Activated effector memory CD4-positive, alpha-beta T cell treated with Interleukin-2 at 50 U/mL for 16 hours (primary cell): ENCODE measurements around the gene AGFG2.

Experiments
- DNase-seq: peaks from one replicate; pipeline ENCODE4 v3.0.0-alpha.2; 2020

The AGFG2 gene

DNA sequence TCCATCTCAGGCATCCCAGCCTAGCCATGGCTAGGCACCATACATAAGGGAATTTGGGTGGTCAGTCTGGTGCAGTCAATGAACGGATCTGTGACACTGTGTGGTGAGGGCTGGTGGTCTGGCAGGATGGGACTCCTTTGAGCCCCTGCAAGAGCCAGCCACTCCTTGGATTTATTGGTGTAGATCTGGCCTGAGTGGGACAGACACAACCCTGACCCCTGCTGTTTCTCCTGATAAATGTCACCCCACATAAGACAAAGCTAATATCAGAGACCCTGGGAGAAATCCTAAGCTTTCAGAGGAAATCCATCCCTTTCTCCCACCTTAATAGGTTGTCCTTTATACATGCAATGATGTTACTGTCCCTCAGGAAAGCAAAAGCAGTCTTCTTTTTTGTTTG, 49.4 kb downstream of the AGFG2 start:
- DNase-seq, result no peak

DNA sequence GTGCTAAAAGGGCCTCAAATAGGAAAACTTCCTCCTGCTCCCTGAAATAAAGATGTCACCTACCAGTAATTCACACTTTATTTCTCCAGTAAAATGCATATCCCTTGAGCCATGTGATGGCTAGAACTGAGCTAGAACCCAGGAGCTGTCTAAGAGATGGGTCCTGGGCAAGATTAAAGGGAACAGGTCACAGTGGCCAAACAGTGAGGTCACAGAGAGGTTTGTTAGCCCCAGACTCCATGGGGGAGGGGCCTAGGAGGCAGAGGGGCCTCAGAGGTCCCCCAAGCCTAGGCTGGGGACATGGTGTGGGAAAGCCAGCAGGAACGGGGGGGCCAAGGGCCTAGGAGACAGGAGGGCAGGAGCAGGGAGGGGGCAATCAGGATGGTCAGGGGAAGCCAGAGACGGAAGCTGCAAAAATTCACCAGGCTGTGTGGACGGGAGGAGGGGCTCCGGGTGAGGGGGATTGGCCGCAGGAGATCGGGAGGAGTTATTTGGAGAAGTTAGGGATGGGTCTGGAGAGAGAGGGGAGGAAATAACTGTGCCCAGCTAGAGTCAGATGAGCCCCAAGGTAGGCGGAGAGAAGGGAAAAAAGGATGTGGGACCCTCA, 50.4 kb downstream of the AGFG2 start:
- no peak for DNase-seq

- DNase-seq, result no peak
These were observed 51.2 kb downstream of the AGFG2 start for GRCh38 chr7:100590077-100590737.

DNA sequence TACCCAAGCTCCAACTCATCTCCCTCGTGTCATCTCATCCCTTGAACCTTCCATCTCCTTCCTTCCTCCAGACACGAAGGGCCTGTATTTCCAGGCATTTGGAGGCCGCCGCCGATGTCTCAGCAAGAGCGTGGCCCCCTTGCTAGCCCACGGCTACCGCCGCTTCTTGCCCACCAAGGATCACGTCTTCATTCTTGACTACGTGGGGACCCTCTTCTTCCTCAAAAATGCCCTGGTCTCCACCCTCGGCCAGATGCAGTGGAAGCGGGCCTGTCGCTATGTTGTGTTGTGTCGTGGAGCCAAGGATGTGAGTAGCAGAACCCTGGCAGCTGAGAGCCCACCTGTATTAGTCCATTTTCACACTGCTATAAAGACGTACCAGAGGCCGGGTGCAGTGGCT, 52.6 kb downstream of the AGFG2 start:
- DNase-seq, result no peak

DNA sequence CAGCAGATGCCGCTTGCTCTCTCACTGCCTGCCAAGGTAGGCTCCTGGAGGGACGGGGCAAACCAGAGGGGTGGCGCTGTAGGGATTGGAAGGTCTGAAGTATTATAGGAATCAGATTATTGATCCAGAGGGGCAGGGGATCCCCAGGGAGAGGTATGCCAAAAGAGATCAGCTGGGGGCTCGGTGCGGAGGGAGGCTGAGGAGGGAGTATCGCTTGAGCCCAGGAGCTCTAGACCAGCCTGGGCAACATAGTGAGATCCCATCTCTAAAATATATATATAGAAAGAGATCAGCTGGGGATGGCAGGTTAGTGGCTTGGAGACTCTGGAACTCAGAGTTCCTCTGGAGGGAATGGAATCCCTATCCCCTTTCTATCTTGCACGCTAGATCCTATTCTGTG, 56.2 kb downstream of the AGFG2 start:
- no peak for DNase-seq

GRCh38 chr7:100598425-100598824, 59.4 kb downstream of the AGFG2 start:
- no peak for DNase-seq

- DNase-seq, result no peak
These were observed 61.1 kb downstream of the AGFG2 start for GRCh38 chr7:100599911-100600729.

GRCh38 chr7:100600730-100601038, 61.7 kb downstream of the AGFG2 start:
- DNase-seq, result no peak

DNA sequence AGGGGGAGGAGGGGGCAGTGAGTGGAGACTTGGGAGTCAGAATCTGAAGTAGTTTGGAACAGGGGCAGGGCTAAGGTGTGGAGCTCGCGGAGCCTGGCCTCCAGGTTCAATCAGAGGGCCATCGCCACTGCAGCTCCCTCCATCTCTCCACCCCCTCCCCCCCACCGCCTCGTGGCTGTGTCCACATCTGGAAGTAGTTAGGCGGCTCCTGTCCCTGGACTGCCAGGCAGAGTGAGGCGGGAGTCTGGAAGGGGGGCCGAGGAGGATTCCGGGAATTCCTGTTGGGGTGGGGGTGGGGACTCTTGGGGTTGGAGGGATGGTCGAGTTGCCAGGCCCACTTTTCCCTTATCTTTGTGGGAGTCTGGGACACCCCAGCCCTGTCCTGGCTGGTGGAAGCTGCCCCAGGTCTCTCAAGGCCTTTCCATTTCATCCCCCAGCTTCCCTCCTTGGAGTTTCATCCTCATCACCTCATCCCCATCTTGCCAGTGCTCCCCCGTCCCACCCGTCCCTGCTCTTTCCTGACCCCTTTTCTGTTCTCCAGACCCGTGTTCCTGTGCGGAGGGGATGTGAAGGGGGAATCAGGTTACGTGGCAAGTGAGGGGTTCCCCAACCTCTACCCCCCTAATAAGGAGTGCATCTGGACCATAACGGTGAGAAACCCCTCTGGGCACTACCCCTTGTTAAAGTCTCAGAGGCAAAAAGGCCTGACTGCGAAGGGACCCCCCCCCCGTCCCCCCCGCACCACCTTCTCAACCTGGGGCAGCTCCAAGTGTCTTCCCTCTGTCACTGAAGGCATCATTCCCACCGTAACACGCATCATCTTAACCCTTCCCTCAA, 64.1 kb downstream of the AGFG2 start:
- DNase-seq, result no peak

- DNase-seq, result no peak
These were observed 64.7 kb downstream of the AGFG2 start for GRCh38 chr7:100603726-100604027.

DNA sequence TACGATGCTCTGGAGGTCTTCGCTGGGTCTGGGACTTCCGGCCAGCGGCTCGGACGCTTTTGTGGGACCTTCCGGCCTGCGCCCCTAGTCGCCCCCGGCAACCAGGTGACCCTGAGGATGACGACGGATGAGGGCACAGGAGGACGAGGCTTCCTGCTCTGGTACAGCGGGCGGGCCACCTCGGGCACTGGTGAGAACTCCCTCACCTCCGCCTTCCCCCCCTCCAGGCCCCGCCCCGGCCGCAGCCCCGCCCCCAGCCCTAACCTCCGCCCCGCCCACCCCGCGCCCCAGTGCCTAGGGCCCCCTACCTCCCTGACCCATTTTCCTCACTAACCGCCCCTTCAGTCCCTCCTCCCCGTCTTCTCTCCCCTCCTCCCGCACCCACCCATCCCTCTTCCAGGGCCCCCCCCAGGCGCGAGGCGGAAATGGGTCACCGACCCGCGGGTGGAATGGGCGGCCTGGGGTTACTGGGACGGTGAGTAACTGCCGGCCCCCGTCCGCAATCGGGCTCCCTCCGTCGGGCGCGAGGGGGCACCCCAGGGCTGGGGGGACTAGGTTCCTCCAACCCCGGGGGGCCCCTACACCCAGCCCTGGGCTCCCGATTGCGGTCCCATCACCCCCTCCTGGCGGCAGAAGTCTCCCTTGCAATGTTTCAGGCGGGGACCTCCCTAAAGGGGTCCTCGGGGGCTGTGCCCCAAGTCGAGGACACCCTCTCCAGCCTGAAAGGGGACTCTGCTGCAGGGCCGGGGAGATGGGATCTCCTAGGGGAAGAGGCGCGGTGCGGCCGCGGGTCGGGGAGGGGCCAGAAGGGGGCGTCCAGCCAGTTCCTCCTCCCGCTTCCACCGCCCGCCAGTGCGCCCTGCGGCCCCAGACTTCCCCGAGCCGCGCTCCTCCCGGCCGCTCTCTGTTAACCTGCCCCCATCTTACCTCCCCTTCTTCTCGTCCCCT, 65.3 kb downstream of the AGFG2 start:
- DNase-seq, result peak; percentile 67

GRCh38 chr7:100604976-100605911, 66.2 kb downstream of the AGFG2 start:
- DNase-seq, result peak; percentile 27

DNA sequence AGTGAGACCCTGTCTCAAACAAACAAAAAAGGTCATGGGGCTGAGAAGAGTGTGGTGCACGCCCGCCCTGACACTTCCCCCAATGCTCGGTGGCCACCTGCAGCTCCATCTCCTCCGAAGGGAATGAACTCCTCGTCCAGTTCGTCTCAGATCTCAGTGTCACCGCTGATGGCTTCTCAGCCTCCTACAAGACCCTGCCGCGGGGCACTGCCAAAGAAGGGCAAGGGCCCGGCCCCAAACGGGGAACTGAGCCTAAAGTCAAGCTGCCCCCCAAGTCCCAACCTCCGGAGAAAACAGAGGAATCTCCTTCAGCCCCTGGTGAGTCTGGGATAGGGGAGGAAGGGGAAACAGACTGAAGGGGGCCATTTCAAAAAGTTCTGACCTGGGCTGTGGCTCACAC, 67.3 kb downstream of the AGFG2 start:
- DNase-seq, result no peak

DNA sequence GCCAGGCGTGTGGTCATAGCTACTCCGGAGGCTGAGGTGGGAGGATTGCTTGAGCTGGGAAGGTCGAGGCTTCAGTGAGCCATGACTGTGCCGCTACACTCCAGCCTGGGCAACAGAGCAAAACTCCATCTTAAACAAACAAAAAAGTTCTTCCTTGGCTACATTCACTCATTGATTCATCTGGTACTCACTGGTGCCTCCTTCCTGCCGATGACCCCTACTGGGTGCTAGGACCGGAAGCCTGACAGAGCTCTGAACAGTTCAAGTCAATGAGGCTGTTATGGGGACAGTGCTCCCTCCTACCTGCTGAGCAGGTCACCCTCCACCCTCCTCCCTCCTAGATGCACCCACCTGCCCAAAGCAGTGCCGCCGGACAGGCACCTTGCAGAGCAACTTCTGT, 68.1 kb downstream of the AGFG2 start:
- DNase-seq, result no peak

GRCh38 chr7:100609958-100610357, 71.0 kb downstream of the AGFG2 start:
- DNase-seq, result no peak

GRCh38 chr7:100611983-100612729, 73.2 kb downstream of the AGFG2 start, which contains the start of gene MOSPD3:
Gene MOSPD3 (plus strand): TSS chr7:100612540. CDS start chr7:100612792, 252 bp downstream.
- DNase-seq, result peak; percentile 98

- DNase-seq, result peak; percentile 7
These were observed 73.9 kb downstream of the AGFG2 start for GRCh38 chr7:100612730-100613390.

DNA sequence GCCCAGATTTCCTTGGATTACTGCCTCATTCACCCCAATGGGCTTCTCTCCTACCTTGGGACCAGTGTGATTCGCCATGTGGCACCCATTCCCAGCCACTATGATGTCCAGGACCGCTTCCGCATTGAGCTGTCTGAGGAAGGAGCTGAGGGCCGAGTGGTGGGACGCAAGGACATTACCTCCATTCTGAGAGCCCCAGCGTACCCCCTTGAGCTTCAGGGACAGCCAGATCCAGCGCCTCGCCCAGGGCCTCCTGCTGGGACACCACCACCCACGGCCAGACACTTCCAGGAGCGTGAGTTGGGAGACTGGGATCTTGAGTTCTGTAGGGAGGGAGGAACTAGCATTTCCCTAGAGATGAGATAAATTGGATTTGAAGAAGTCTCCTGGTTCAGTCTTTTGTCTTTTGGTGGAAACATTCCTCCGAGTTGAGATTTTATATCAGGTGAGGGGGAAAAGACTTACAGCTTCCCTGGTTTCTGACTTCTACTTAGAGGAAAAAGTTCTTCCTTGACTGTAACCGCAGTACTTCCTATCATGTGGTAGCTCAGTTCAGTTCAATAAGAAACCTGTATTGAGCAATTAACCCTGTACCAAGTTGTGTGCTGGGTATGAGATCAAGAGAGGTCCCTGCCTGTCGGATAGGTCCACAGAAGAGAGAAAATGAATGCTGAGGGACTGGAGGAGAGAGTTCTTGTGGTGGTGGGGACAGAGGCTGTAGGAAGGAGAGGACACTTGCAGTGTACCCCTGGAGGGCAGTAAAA, 74.6 kb downstream of the AGFG2 start:
- no peak for DNase-seq

GRCh38 chr7:100614308-100614861, 75.4 kb downstream of the AGFG2 start:
- no peak for DNase-seq
